Keratinocyte (primary cell): ENCODE measurements around the gene FNDC1. TPM values are rescaled to one million over a fixed set of nuclear protein-coding genes. Genes with fewer than 3 reads are reported as not detected.

ENCODE experiments used
- DNase-seq: peaks from one replicate; pipeline ENCODE4 v3.0.0-alpha.2; 2011; ENCODE audit warnings: low read depth, missing footprints, low spot score
- FAIRE-seq: peaks from 2 replicates; lab custom pipeline; 2011; peaks lifted over from hg19 to GRCh38; lab: Jason Lieb, UNC
- H2AFZ ChIP-seq: 2 replicates; pipeline ENCODE4 v1.6.0; 2012; ENCODE audit warnings: low read length, control low read depth, inconsistent platforms; ENCODE audit not compliant: control insufficient read depth
- H3K27ac ChIP-seq: 2 replicates; pipeline ENCODE4 v1.5.1; 2011; ENCODE audit warnings: low read length; ENCODE audit not compliant: control insufficient read depth, insufficient read depth
- H3K27me3 ChIP-seq: 3 replicates; pipeline ENCODE4 v1.6.0; 2011; ENCODE audit warnings: low read length; ENCODE audit not compliant: control insufficient read depth, insufficient read depth; ENCODE audit errors: extremely low read depth
- H3K36me3 ChIP-seq, 2 experiments: 2 replicates in 1 of 2; 3 replicates in 1 of 2; pipeline ENCODE4 v1.5.1; 2011; ENCODE audit warnings: low read length in 2 of 2, mild to moderate bottlenecking in 1 of 2; ENCODE audit not compliant: control insufficient read depth in 2 of 2, insufficient read depth in 2 of 2; ENCODE audit errors: extremely low read depth in 1 of 2
- H3K4me1 ChIP-seq: 3 replicates; pipeline ENCODE4 v1.5.1; 2011; ENCODE audit warnings: low read length; ENCODE audit not compliant: control insufficient read depth, insufficient read depth; ENCODE audit errors: extremely low read depth
- H3K4me2 ChIP-seq: 3 replicates; pipeline ENCODE4 v1.6.0; 2011; ENCODE audit warnings: low read depth, low read length; ENCODE audit not compliant: control insufficient read depth, insufficient read depth; ENCODE audit errors: extremely low read depth
- H3K4me3 ChIP-seq, 3 experiments: fragments of 200-600 bp in 1 of 3; sonication (generic) in 1 of 3; 2 replicates in 2 of 3; 3 replicates in 1 of 3; pipeline ENCODE4 v1.5.1; 2011 to 2016; ENCODE audit warnings: low read length in 3 of 3, mild to moderate bottlenecking in 3 of 3, control low read depth in 2 of 3, inconsistent platforms in 1 of 3, low read depth in 1 of 3, mixed read lengths in 1 of 3, mixed run types in 1 of 3, moderate library complexity in 1 of 3; ENCODE audit not compliant: control insufficient read depth in 2 of 3, insufficient read depth in 2 of 3; ENCODE audit errors: extremely low read depth in 1 of 3
- H3K79me2 ChIP-seq: 2 replicates; pipeline ENCODE4 v1.6.0; 2012; ENCODE audit warnings: low read length; ENCODE audit not compliant: control insufficient read depth, insufficient read depth
- H3K9ac ChIP-seq: 3 replicates; pipeline ENCODE4 v1.6.0; 2011; ENCODE audit warnings: low read length; ENCODE audit not compliant: control insufficient read depth, insufficient read depth; ENCODE audit errors: extremely low read depth
- H3K9me1 ChIP-seq: 3 replicates; pipeline ENCODE4 v1.6.0; 2011; ENCODE audit warnings: low read length; ENCODE audit not compliant: control insufficient read depth, insufficient read depth; ENCODE audit errors: extremely low read depth
- H3K9me3 ChIP-seq: 2 replicates; pipeline ENCODE4 v1.5.1; 2012; ENCODE audit warnings: low read depth, low read length; ENCODE audit not compliant: control insufficient read depth
- H4K20me1 ChIP-seq: 3 replicates; pipeline ENCODE4 v1.6.0; 2011; ENCODE audit warnings: low read length; ENCODE audit not compliant: control insufficient read depth, insufficient read depth; ENCODE audit errors: extremely low read depth
- EZH2 ChIP-seq: IDR thresholded peaks from one replicate; pipeline ENCODE4 v1.6.1; 2012; ENCODE audit warnings: inconsistent platforms, mild to moderate bottlenecking, low read length, moderate library complexity
- dilution Hi-C: fragments of 300-500 bp; cut with MboI; formaldehyde crosslinking; loops from one replicate; pipeline ENCODE4 v1.7.0; 2020; ENCODE audit warnings: low sequenced_read_pairs; ENCODE audit not compliant: extremely low pct_ligation_motif_present
- polyA plus RNA-seq, 5 experiments: library from polyadenylated mRNA; depleted of rRNA in 3 of 5; stranded (reverse) in 3 of 5; stranded (forward) in 1 of 5; unstranded in 1 of 5; fragments of >200 nt; gene quantifications; 1 replicate in 1 of 5; 2 replicates in 3 of 5; 3 replicates in 1 of 5; pipeline versions ENCODE4 v1.2.1 to v1.2.3, GENCODE V29; 2011 to 2012; ENCODE audit warnings: missing spikeins in 2 of 5, low read depth in 1 of 5, low replicate concordance in 1 of 5
- TF ChIP-seq, protein P1 (sequence below), 3 experiments: IDR thresholded peaks in 1 of 3; conservative IDR thresholded peaks in 1 of 3; optimal IDR thresholded peaks in 1 of 3; 2 replicates in 2 of 3; 3 replicates in 1 of 3; pipeline versions ENCODE3 to v1.5.1; 2011; ENCODE audit warnings: low read length in 3 of 3, mild to moderate bottlenecking in 3 of 3, moderate library complexity in 2 of 3, control low read depth in 1 of 3, inconsistent platforms in 1 of 3; ENCODE audit not compliant: insufficient read depth in 2 of 3; ENCODE audit errors: extremely low read depth in 1 of 3

The FNDC1 gene
- polyA plus RNA-seq, 1 donor (not counting 4 experiments of a cell fraction or from before 2014, with no cell fraction given) = not detected

DNA sequence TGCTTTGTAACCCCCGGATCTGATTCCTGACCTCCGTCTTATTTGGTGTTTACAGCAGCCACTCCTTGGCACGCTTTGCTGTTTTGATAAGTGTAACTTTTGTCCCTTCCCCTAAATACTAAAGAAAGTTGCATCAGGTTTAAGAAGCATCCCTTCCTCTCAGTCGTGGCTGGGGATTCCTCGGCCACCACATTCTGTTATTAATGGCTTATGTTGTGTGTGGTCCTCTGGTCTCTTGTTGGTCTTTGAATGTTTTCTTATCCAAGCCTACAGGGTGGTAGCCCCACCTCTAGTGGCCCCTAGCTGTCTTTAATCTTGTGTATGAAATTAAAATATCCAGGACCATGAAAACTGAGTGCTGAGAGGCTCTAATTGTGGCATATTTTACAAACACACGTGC is 37.5 kb upstream of the FNDC1 start:
- H4K20me1 ChIP-seq = no peaks in the 10 kb centered on the region
- no peak for TF ChIP-seq EZH2
- TF ChIP-seq, protein P1, sequence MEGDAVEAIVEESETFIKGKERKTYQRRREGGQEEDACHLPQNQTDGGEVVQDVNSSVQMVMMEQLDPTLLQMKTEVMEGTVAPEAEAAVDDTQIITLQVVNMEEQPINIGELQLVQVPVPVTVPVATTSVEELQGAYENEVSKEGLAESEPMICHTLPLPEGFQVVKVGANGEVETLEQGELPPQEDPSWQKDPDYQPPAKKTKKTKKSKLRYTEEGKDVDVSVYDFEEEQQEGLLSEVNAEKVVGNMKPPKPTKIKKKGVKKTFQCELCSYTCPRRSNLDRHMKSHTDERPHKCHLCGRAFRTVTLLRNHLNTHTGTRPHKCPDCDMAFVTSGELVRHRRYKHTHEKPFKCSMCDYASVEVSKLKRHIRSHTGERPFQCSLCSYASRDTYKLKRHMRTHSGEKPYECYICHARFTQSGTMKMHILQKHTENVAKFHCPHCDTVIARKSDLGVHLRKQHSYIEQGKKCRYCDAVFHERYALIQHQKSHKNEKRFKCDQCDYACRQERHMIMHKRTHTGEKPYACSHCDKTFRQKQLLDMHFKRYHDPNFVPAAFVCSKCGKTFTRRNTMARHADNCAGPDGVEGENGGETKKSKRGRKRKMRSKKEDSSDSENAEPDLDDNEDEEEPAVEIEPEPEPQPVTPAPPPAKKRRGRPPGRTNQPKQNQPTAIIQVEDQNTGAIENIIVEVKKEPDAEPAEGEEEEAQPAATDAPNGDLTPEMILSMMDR (optimal IDR thresholded peaks at IDR 0.05 in 1 of 3, IDR thresholded peaks at IDR 0.05 in 1 of 3, conservative IDR thresholded peaks at IDR 0.05 in 1 of 3; ENCODE audit: extremely low read depth in 1 of 3, insufficient read depth in 2 of 3, low read length in 3 of 3) = no peak
- no peaks in the 10 kb centered on the region for H3K36me3 ChIP-seq
- peaks cover 5% of the 10 kb centered on the region for H3K27me3 ChIP-seq
- H3K4me3 ChIP-seq = no peak overlapping the region
- no peak overlapping the region for H3K4me2 ChIP-seq
- no peaks in the 10 kb centered on the region for H3K9me3 ChIP-seq
- H3K9ac ChIP-seq = no peak overlapping the region
- no peak overlapping the region for H3K27ac ChIP-seq
- DNase-seq (no peak), FAIRE-seq (no peak)
- no peaks in the 10 kb centered on the region for H3K79me2 ChIP-seq
- dilution Hi-C loops = no loop called here
- no peaks in the 10 kb centered on the region for H3K9me1 ChIP-seq
- no peak overlapping the region for H2AFZ ChIP-seq
- no peaks in the 10 kb centered on the region for H3K4me1 ChIP-seq

DNA sequence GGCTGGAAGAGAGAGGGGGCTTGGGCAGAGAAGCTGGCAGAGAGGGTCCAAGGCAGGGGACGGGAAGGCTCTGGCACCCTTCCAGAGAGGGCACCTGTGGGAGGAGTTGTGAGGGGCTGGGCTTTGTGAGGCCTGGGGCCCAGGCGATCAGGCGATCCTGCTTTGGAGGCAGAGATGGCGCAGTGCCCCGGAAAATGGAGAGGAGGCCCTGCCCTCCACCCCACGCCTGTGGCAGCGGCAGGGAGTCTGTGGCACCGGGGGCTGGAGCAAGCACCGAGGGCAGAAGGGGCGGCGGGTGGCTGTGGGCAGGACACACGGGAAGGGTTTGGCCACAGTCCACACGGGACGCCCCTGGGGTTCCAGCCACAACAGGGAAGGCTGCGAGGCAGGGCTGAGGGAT is 36.5 kb upstream of the FNDC1 start:
- no peak for FAIRE-seq
- DNase-seq = no peak

More for the DNA sequence above, 36.5 kb upstream of the FNDC1 start:
- no peaks in the 10 kb centered on the region for H4K20me1 ChIP-seq
- H3K27me3 ChIP-seq = peaks cover 11% of the 10 kb centered on the region
- TF ChIP-seq, protein P1 (optimal IDR thresholded peaks at IDR 0.05 in 1 of 3, IDR thresholded peaks at IDR 0.05 in 1 of 3, conservative IDR thresholded peaks at IDR 0.05 in 1 of 3; ENCODE audit: extremely low read depth in 1 of 3, insufficient read depth in 2 of 3, low read length in 3 of 3) = no peak
- TF ChIP-seq EZH2 = no peak
- no peak overlapping the region for H3K27ac ChIP-seq
- H3K9me3 ChIP-seq = no peaks in the 10 kb centered on the region
- H3K79me2 ChIP-seq = no peaks in the 10 kb centered on the region
- H3K9ac ChIP-seq = no peak overlapping the region
- no peak overlapping the region for H3K4me3 ChIP-seq
- dilution Hi-C loops = no loop called here
- no peaks in the 10 kb centered on the region for H3K9me1 ChIP-seq
- no peak overlapping the region for H3K4me2 ChIP-seq
- H3K36me3 ChIP-seq = no peaks in the 10 kb centered on the region
- no peak overlapping the region for H2AFZ ChIP-seq
- no peaks in the 10 kb centered on the region for H3K4me1 ChIP-seq
